ENCODE measurements around the gene ZNF516.

Gene ZNF516

GRCh38 chr18:76468345-76469304, 26.4 kb downstream of the ZNF516 start:
- FAIRE-seq = no peak

- FAIRE-seq = no peak
Measured at GRCh38 chr18:76467371-76468190, 27.5 kb downstream of the ZNF516 start.

DNA sequence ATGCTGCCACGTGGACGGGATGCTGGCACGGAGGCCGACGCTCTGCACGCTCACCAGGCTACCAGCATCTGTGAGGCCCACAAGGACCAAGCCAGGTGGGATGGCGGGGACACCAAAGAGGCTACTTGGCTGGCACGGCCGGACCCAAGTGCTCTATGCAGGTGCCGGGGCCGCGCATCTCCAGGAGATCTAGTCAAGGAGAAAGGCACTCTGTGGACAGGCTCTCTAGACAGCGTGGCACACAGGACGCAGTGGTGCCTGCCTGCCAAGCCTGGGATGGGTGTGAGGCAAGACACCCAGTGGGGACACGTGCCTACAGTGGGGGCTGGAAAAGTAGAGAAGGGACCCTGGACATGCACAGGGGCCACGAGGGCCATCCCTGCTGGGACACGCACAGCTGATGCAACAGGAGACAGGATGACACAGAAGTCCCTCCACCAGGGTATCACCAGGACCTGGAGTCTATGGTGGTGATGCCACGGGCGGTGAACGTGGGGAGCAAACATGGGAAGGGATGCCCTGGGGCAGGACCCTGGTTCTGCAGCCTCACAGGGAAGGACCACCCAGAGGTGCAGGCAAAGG, 28.5 kb downstream of the ZNF516 start:
- FAIRE-seq = no peak

- FAIRE-seq = no peak
Measured at GRCh38 chr18:76465630-76466409, 29.2 kb downstream of the ZNF516 start.

GRCh38 chr18:76464281-76465259, 30.5 kb downstream of the ZNF516 start:
- FAIRE-seq = no peak

DNA sequence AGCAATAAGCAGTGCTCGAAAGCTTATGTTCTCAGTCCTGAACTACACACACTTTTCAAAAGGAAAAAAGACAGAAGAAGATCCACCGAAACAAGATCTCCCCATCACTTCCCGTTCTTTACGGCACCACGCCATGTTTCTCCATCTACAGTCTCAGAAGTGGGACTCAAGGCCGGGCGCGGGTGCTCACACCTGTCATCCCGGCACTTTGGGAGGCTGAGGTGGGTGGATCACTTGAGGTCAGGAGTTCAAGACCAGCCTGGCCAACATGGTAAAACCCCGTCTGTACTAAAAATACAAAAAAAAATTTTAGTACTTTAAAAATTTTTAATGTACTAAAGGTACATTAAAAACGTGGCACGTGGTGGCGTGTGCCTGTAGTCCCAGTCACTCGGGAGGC, 31.2 kb downstream of the ZNF516 start:
- no peak for FAIRE-seq

GRCh38 chr18:76463358-76463757, 31.7 kb downstream of the ZNF516 start:
- FAIRE-seq = no peak

GRCh38 chr18:76462326-76462694, 32.7 kb downstream of the ZNF516 start:
- FAIRE-seq = no peak

DNA sequence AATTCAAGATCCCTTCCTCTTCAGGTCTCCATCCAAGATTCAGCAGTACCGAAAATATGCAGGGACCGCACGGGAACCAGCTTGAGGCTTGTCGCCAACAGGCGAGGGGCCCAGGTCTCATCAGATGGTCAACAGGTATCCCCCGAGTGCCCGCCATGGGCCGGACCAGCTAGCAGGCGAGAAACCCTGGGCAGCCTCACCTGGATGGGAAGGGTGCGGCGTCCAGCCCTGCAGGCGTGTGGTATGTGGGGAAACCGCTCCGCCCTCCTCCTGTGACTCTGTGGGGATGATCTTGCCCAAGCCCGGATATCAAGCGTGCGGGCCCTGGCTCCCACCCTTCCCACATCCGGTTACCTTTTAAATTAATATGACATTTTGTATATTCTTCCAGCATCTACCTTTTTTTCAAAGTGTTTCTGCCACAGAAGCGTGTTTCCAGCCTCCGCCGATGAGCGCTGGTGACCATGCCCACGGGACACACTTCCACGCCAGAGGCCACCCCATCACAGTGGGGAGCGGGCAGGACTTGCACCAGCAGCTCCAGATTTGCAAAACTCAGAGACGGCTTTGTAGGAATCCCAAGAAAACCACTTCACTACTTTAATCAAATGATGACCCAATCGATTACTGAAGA, 33.2 kb downstream of the ZNF516 start:
- no peak for FAIRE-seq

DNA sequence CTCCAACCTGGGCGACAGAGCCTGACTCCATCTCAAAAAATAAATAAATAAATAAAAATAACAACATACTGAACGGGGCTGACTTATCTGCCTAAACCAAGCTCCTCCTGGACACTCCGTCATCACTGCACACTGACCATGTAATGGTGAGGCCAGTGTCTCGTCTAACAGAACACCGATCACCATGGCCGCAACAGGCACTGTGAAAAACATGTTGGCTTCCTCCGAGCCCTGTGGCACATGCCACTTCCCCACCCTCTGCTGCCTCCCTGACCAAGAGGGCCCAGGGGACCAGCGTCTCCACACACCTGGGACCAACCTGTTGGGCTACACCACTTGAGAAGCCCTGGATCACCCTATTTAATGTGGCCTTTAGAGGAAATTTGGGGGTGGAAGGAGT, 33.9 kb downstream of the ZNF516 start:
- no peak for FAIRE-seq

- no peak for FAIRE-seq
Measured at GRCh38 chr18:76460482-76460881, 34.6 kb downstream of the ZNF516 start.

GRCh38 chr18:76459687-76460350, 35.2 kb downstream of the ZNF516 start:
- no peak for FAIRE-seq

DNA sequence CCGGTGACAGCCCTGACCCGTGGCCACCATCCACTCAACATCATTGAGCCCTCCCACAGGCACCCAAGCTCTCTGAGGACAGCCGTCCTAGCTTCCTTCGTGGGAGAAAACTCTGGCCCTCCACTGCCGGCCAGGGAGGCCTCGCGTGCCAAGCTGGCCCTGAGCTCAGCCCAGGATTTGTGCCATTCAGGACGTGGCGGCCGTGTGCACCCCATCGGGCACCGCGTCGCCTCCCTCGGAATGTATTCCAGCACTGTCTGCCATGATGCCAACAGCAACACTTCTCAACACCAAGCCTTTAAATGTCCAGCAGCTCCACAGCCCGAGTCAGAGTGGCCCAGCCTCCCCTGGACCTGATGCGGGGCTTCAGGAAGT, 35.7 kb downstream of the ZNF516 start:
- no peak for FAIRE-seq

GRCh38 chr18:76458522-76459311, 36.3 kb downstream of the ZNF516 start:
- no peak for FAIRE-seq

- no peak for FAIRE-seq
Measured at GRCh38 chr18:76457957-76458356, 37.1 kb downstream of the ZNF516 start.

DNA sequence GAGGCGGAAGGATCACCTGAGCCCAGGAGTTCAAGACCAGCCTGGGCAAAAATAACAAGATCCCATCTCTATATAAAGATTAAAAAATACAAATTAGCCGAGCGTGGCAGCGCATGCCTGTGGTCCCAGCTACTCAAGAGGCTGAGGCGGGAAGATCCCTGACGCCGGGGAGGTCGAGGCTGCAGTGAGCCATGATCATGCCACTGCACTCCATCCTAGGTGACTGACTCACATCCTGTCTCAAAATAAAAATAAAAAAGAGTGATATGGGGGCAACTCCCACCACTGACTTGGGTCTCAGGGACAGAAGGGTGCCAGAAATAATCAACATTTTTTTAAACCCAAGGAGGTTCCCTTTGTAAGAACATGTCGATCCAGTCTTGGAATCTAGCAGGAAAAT, 37.6 kb downstream of the ZNF516 start:
- FAIRE-seq = no peak

DNA sequence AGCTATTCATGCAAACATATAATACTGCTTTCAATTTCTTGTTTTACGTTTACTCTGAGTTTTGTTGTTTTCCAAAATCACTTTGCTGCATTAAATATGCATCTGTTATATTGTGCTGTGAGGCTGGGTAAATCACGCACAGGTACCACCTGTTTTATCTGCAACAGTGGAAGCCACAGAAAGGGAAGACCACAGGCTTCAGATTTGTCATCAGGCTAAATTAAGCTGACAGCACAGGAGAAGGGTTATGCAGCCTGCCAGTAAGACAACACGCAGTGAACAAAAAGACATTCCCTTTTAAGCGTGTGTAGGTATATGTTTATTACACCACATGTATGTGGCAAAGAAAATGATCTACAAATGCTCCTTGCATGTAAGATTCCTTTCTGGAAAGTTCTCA, 38.2 kb downstream of the ZNF516 start:
- FAIRE-seq = no peak

- no peak for FAIRE-seq
Measured at GRCh38 chr18:76456018-76456750, 38.9 kb downstream of the ZNF516 start.
